HL-60 (cell line): ENCODE measurements around the gene KDR.

Experiments
- GABPA ChIP-seq: IDR thresholded peaks from 2 replicates; pipeline ENCODE4 v1.6.1; 2012; ENCODE audit warnings: low read depth
- POLR2AphosphoS5 ChIP-seq: IDR thresholded peaks from 2 replicates; pipeline ENCODE4 v1.6.1; 2012; ENCODE audit warnings: low read depth
- TF ChIP-seq, protein P1 (sequence below): IDR thresholded peaks from one replicate; pipeline ENCODE4 v1.5.1; 2011; ENCODE audit warnings: low read length, control low read depth, inconsistent platforms; ENCODE audit not compliant: insufficient read depth

DNA sequence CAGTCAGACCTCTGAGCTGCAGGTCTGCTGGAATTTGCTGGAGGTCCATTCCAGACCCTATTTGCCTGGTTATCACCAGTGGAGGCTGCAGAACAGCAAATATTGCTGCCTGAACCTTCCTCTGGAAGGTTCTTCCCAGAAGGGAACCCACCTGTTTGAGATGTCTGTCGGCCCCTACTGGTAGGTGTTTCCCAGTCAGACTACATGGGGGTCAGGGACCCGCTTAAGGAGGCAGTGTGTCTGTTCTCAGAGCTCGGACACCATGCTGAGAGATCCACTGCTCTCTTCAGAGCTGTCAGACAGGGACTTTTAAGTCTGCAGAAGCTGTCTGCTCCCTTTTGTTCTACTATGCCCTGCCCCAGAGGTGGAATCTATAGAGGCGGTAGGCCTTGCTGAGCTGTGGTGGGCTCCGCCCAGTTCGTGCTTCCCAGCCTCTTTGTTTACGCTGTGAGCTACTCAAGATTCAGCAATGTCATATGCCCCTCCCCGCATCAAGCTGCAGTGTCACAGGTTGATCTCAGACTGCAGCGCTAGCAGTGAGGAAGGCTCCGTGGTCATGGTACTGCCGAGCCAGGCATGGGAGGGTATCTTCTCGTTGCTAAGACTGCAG, 44.1 kb upstream of the KDR start:
- TF ChIP-seq, protein P1, sequence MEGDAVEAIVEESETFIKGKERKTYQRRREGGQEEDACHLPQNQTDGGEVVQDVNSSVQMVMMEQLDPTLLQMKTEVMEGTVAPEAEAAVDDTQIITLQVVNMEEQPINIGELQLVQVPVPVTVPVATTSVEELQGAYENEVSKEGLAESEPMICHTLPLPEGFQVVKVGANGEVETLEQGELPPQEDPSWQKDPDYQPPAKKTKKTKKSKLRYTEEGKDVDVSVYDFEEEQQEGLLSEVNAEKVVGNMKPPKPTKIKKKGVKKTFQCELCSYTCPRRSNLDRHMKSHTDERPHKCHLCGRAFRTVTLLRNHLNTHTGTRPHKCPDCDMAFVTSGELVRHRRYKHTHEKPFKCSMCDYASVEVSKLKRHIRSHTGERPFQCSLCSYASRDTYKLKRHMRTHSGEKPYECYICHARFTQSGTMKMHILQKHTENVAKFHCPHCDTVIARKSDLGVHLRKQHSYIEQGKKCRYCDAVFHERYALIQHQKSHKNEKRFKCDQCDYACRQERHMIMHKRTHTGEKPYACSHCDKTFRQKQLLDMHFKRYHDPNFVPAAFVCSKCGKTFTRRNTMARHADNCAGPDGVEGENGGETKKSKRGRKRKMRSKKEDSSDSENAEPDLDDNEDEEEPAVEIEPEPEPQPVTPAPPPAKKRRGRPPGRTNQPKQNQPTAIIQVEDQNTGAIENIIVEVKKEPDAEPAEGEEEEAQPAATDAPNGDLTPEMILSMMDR, result no peak
- TF ChIP-seq POLR2AphosphoS5 (no peak), GABPA (no peak)
